Neural progenitor cell (in vitro differentiated cells): ENCODE results near the gene LCE5A. TPM values are rescaled to one million over a fixed set of nuclear protein-coding genes. Genes with fewer than 3 reads are reported as not detected.

ENCODE experiments used
- DNase-seq: peaks from one replicate; pipeline ENCODE4 v3.0.0-alpha.2; 2016; ENCODE audit warnings: low spot score
- H2AFZ ChIP-seq: fragments of 200-600 bp; sonication (generic); replicated peaks from 2 replicates; pipeline ENCODE4 v1.6.1; 2016; ENCODE audit warnings: antibody characterized with exemption
- H3F3A ChIP-seq: fragments of 200-600 bp; sonication (generic); 2 replicates; pipeline ENCODE4 v1.6.1; 2016; ENCODE audit warnings: antibody characterized with exemption, low read depth
- H3K27ac ChIP-seq: fragments of 200-600 bp; sonication (generic); 2 replicates; pipeline ENCODE4 v1.5.1; 2016; ENCODE audit warnings: mild to moderate bottlenecking
- H3K27me3 ChIP-seq: fragments of 200-600 bp; sonication (generic); 2 replicates; pipeline ENCODE4 v1.6.1; 2016; ENCODE audit warnings: mild to moderate bottlenecking, moderate library complexity
- H3K36me3 ChIP-seq: fragments of 200-600 bp; sonication (generic); 2 replicates; pipeline ENCODE4 v1.5.1; 2016
- H3K4me1 ChIP-seq: fragments of 200-600 bp; sonication (generic); 2 replicates; pipeline ENCODE4 v1.6.1; 2016; ENCODE audit warnings: mixed run types
- H3K4me2 ChIP-seq: fragments of 200-600 bp; sonication (generic); 2 replicates; pipeline ENCODE4 v1.6.1; 2016
- H3K4me3 ChIP-seq: fragments of 200-600 bp; sonication (generic); 2 replicates; pipeline ENCODE4 v1.5.1; 2016
- H3K79me2 ChIP-seq: fragments of 200-600 bp; sonication (generic); 2 replicates; pipeline ENCODE4 v1.6.1; 2016; ENCODE audit warnings: low read depth
- H3K9ac ChIP-seq: fragments of 200-600 bp; sonication (generic); 2 replicates; pipeline ENCODE4 v1.6.1; 2016
- H3K9me3 ChIP-seq: fragments of 200-600 bp; sonication (generic); 2 replicates; pipeline ENCODE4 v1.5.1; 2016; ENCODE audit warnings: low read depth
- H4K20me1 ChIP-seq: fragments of 200-600 bp; sonication (generic); 2 replicates; pipeline ENCODE4 v1.6.1; 2016; ENCODE audit warnings: low read depth
- H3K27ac Mint-ChIP-seq: 3 replicates; pipeline ENCODE4 v1.8.0; 2021; ENCODE audit warnings: mixed read lengths
- H3K27me3 Mint-ChIP-seq: 2 replicates; pipeline ENCODE4 v1.8.0; 2022; ENCODE audit warnings: low read depth, mild to moderate bottlenecking, inconsistent platforms, moderate library complexity, mixed read lengths; ENCODE audit not compliant: insufficient read depth
- H3K36me3 Mint-ChIP-seq: 3 replicates; pipeline ENCODE4 v1.8.0; 2021; ENCODE audit warnings: mixed read lengths
- H3K4me1 Mint-ChIP-seq: 3 replicates; pipeline ENCODE4 v1.8.0; 2021; ENCODE audit warnings: mixed read lengths
- H3K4me3 Mint-ChIP-seq: 3 replicates; pipeline ENCODE4 v1.8.0; 2021; ENCODE audit warnings: mild to moderate bottlenecking, moderate library complexity, mixed read lengths
- H3K9me3 Mint-ChIP-seq: 3 replicates; pipeline ENCODE4 v1.8.0; 2020; ENCODE audit warnings: mixed read lengths
- EZH2 ChIP-seq: fragments of 200-600 bp; sonication (generic); IDR thresholded peaks from 2 replicates; pipeline ENCODE4 v1.6.1; 2017; ENCODE audit warnings: antibody characterized with exemption, mild to moderate bottlenecking, moderate library complexity
- EZH2phosphoT487 ChIP-seq: fragments of 200-600 bp; sonication (generic); IDR thresholded peaks from 2 replicates; pipeline ENCODE4 v1.6.1; 2017; ENCODE audit warnings: antibody characterized with exemption
- total RNA-seq: library from RNA; depleted of rRNA; stranded (reverse); fragments of >200 nt; gene quantifications from 2 replicates; pipeline ENCODE4 v1.2.3, GENCODE V29; 2015; ENCODE audit warnings: low replicate concordance
- TF ChIP-seq, protein P1 (sequence below): fragments of 200-600 bp; sonication (generic); IDR thresholded peaks from 2 replicates; pipeline ENCODE4 v1.5.1; 2017; ENCODE audit warnings: antibody characterized with exemption, mild to moderate bottlenecking

Gene LCE5A
- total RNA-seq, 1 donor from 2014 or later: not detected

DNA sequence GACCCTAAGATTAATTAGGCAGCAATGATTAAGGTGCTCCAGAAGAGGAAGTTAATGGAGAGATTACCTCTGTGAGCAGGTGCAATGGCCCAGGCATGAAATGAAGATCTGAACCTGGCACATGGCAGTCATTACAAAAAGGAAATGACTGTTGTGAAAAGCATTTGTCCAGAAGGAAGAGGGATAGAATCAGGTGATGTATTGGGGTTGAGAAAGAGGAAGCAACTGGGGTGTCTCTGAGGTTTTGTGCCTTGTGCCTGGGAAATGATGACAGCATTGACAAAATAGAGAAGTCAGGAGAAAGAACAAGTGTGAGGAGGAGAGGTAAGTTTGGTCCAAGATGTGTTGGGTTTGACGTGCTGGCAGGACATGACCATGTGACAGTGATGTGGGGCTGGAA, 9.2 kb downstream of the LCE5A start:
- H3F3A ChIP-seq: no peaks in the 10 kb centered on the region
- H3K9me3 ChIP-seq: peaks cover 39% of the 10 kb centered on the region
- H3K4me1 Mint-ChIP-seq: no peaks in the 10 kb centered on the region
- no peak overlapping the region for H2AFZ ChIP-seq
- no peaks in the 10 kb centered on the region for H3K27me3 Mint-ChIP-seq
- no peaks in the 10 kb centered on the region for H3K4me1 ChIP-seq
- H3K4me3 ChIP-seq: no peak overlapping the region
- H3K9ac ChIP-seq: no peak overlapping the region
- no peak overlapping the region for H3K27ac Mint-ChIP-seq
- no peaks in the 10 kb centered on the region for H3K36me3 ChIP-seq
- H3K36me3 Mint-ChIP-seq: no peaks in the 10 kb centered on the region
- no peak for DNase-seq
- H3K79me2 ChIP-seq: no peaks in the 10 kb centered on the region
- no peak overlapping the region for H3K4me3 Mint-ChIP-seq
- TF ChIP-seq, protein P1, sequence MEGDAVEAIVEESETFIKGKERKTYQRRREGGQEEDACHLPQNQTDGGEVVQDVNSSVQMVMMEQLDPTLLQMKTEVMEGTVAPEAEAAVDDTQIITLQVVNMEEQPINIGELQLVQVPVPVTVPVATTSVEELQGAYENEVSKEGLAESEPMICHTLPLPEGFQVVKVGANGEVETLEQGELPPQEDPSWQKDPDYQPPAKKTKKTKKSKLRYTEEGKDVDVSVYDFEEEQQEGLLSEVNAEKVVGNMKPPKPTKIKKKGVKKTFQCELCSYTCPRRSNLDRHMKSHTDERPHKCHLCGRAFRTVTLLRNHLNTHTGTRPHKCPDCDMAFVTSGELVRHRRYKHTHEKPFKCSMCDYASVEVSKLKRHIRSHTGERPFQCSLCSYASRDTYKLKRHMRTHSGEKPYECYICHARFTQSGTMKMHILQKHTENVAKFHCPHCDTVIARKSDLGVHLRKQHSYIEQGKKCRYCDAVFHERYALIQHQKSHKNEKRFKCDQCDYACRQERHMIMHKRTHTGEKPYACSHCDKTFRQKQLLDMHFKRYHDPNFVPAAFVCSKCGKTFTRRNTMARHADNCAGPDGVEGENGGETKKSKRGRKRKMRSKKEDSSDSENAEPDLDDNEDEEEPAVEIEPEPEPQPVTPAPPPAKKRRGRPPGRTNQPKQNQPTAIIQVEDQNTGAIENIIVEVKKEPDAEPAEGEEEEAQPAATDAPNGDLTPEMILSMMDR: no peak
- TF ChIP-seq EZH2phosphoT487: no peak
- no peak for TF ChIP-seq EZH2
- H4K20me1 ChIP-seq: no peaks in the 10 kb centered on the region
- H3K27ac ChIP-seq: no peak overlapping the region
- no peaks in the 10 kb centered on the region for H3K27me3 ChIP-seq
- no peak overlapping the region for H3K4me2 ChIP-seq
- peaks cover 21% of the 10 kb centered on the region for H3K9me3 Mint-ChIP-seq

GRCh38 chr1:152520561-152521090, 10.0 kb downstream of the LCE5A start:
- Histone ChIP-seq H3K4me3 (no peak overlapping the region), H3K4me1 (no peaks in the 10 kb centered on the region), H2AFZ (no peak overlapping the region), H4K20me1 (no peaks in the 10 kb centered on the region), H3K9me3 (peaks cover 43% of the 10 kb centered on the region), H3K27ac (no peak overlapping the region), H3K9ac (no peak overlapping the region), H3K79me2 (no peaks in the 10 kb centered on the region), H3K27me3 (no peaks in the 10 kb centered on the region), H3F3A (no peaks in the 10 kb centered on the region), H3K36me3 (no peaks in the 10 kb centered on the region), H3K4me2 (no peak overlapping the region)
- no peaks in the 10 kb centered on the region for H3K4me1 Mint-ChIP-seq
- no peak overlapping the region for H3K4me3 Mint-ChIP-seq
- TF ChIP-seq EZH2 (no peak), EZH2phosphoT487 (no peak)
- TF ChIP-seq, protein P1: no peak
- DNase-seq: no peak
- H3K27ac Mint-ChIP-seq: no peak overlapping the region
- H3K27me3 Mint-ChIP-seq: no peaks in the 10 kb centered on the region
- no peaks in the 10 kb centered on the region for H3K36me3 Mint-ChIP-seq
- peaks cover 19% of the 10 kb centered on the region for H3K9me3 Mint-ChIP-seq

DNA sequence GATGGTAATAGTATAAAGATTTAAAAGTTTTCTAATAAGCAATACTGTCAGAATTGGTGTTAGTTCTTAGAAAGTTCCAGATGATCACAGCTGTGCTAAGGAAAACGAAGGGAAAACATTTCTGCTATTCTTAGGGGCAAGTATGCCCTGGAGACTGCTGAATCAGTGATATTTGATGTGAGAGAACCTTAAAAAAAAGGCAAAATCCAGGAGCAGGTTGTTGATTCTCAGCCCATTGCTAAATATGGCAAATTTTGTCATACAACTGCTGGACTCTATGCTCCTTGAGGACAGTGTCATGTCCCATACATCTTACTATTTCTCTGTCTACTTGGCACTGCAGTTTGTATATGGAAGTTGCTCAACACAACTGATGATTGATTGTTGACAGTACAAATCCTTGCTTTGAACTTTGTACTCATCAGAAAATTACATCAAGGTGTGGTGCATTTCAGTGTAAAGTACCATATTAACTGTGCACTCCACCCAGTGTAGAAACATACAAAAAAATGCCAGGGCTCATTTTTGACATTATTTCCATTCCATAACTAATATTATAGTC, 14.6 kb downstream of the LCE5A start:
- TF ChIP-seq EZH2 (no peak), EZH2phosphoT487 (no peak)
- TF ChIP-seq, protein P1: no peak
- H3K9me3 Mint-ChIP-seq: peaks cover 13% of the 10 kb centered on the region
- H3F3A ChIP-seq: no peaks in the 10 kb centered on the region
- H3K27me3 Mint-ChIP-seq: no peaks in the 10 kb centered on the region
- no peaks in the 10 kb centered on the region for H4K20me1 ChIP-seq
- H3K27ac Mint-ChIP-seq: no peak overlapping the region
- H3K4me2 ChIP-seq: no peak overlapping the region
- no peaks in the 10 kb centered on the region for H3K36me3 ChIP-seq
- H2AFZ ChIP-seq: no peak overlapping the region
- H3K9me3 ChIP-seq: peaks cover 70% of the 10 kb centered on the region
- no peaks in the 10 kb centered on the region for H3K36me3 Mint-ChIP-seq
- no peak overlapping the region for H3K4me3 Mint-ChIP-seq
- no peak overlapping the region for H3K4me3 ChIP-seq
- no peaks in the 10 kb centered on the region for H3K4me1 ChIP-seq
- H3K9ac ChIP-seq: no peak overlapping the region
- no peaks in the 10 kb centered on the region for H3K4me1 Mint-ChIP-seq
- H3K79me2 ChIP-seq: no peaks in the 10 kb centered on the region
- H3K27me3 ChIP-seq: no peaks in the 10 kb centered on the region
- H3K27ac ChIP-seq: no peak overlapping the region
- no peak for DNase-seq
